ENCODE results near the gene SCAPER. TPM values are rescaled to one million over a fixed set of nuclear protein-coding genes. Genes with fewer than 3 reads are reported as not detected.

The SCAPER gene
- total and polyA plus RNA-seq, 2 of the 4 experiments (the other 2 are of a cell fraction) = 2.9 to 9.7 TPM

- H3K23ac ChIP-seq (ENCODE audit: low read depth, low read length) = no peak overlapping the region
- H2BK20ac ChIP-seq (ENCODE audit: low read depth, low read length) = no peak overlapping the region
- no peak overlapping the region for H2BK5ac ChIP-seq (ENCODE audit: low read depth, low read length, poor library complexity, severe bottlenecking)
- TF ChIP-seq RFX5 (IDR thresholded peaks at IDR 0.05; ENCODE audit: low read depth, low read length) = no peak
- no peak for TF ChIP-seq NFE2L2 (IDR thresholded peaks at IDR 0.05; ENCODE audit: low read depth, low read length)
- no peak for TF ChIP-seq FOS (IDR thresholded peaks at IDR 0.05; ENCODE audit: low read depth, low read length)
- TF ChIP-seq CHD1 (IDR thresholded peaks at IDR 0.05; ENCODE audit: low read depth, low read length) = no peak
- no peak for TF ChIP-seq SMC3 (IDR thresholded peaks at IDR 0.05; ENCODE audit: low read depth, low read length)
- TF ChIP-seq POLR2A (IDR thresholded peaks at IDR 0.05; ENCODE audit: low read depth, low read length) = no peak
- no peak for TF ChIP-seq RAD21 (IDR thresholded peaks at IDR 0.05; ENCODE audit: low read length)
- TF ChIP-seq USF2 (IDR thresholded peaks at IDR 0.05; ENCODE audit: low read depth, low read length) = no peak
- TF ChIP-seq BHLHE40 (IDR thresholded peaks at IDR 0.05; ENCODE audit: low read depth, low read length) = no peak
- no peak for TF ChIP-seq MAZ (IDR thresholded peaks at IDR 0.05; ENCODE audit: borderline replicate concordance, low read depth, low read length)
- no peak for TF ChIP-seq RCOR1 (IDR thresholded peaks at IDR 0.05; ENCODE audit: insufficient replicate concordance, low read length)
- no peaks in the 10 kb centered on the region for H3K9me3 ChIP-seq (ENCODE audit: control insufficient read depth, insufficient read depth, low read length)
- no peak overlapping the region for H2AK5ac ChIP-seq (ENCODE audit: low read depth, low read length)
- no peaks in the 10 kb centered on the region for H3K27me3 ChIP-seq (ENCODE audit: control insufficient read depth, insufficient read depth, low read length)
- H3K79me1 ChIP-seq (ENCODE audit: low read depth in 1 of 2, low read length in 2 of 2) = peaks cover 0 to 9% of the 10 kb centered on the region in 2 experiments; a peak in 1 of 4 replicates
- H2AK9ac ChIP-seq (replicated peaks; ENCODE audit: low read depth, low read length, poor library complexity) = no peak overlapping the region
- H3K4me1 ChIP-seq (ENCODE audit: control insufficient read depth, insufficient read depth, low read length) = no peaks in the 10 kb centered on the region
- no peak overlapping the region for H3K56ac ChIP-seq (ENCODE audit: extremely low read depth, insufficient read depth, low read length)
- dilution Hi-C loops (cut with HindIII; ENCODE audit: low sequenced_read_pairs, unreplicated experiment) (no loop called here), in situ Hi-C loops (cut with MboI; ENCODE audit: low sequenced_read_pairs) (loop anchor here (10.0 kb wide), 2 partner anchors 629 to 669 kb away; no protein-coding TSS in a partner anchor), intact Hi-C loops (cut with micrococcal nuclease) (no loop called here)
- no peak overlapping the region for H3K9ac ChIP-seq (ENCODE audit: low read depth, low read length)
- H4K8ac ChIP-seq (ENCODE audit: low read depth in 2 of 2, low read length in 2 of 2) = no peak overlapping the region
- no peaks in the 10 kb centered on the region for H4K20me1 ChIP-seq (ENCODE audit: insufficient read depth, low read length)
- H3K27ac ChIP-seq (ENCODE audit: insufficient read depth, low read length) = no peak overlapping the region
- CTCF ChIA-PET = no interaction called here
- WGBS, 2 experiments (ENCODE audit: extremely low coverage in 2 of 2, insufficient read length in 1 of 2) = 100% methylated on average over 2 of the region's 2 CpGs; no CpG with 5 or more reads in 1 of the 2 experiments
- no peak overlapping the region for H2AFZ ChIP-seq (replicated peaks; ENCODE audit: low read length, poor library complexity)
- POLR2A ChIA-PET (ENCODE audit: unreplicated experiment) = no interaction called here
- no peak overlapping the region for H3K4ac ChIP-seq (ENCODE audit: low read depth, low read length)
- H3K4me3 ChIP-seq (ENCODE audit: insufficient read depth, low read depth, low read length) = no peak overlapping the region
- BruUV-seq (replicated peaks) = no TSS peak
- no peaks in the 10 kb centered on the region; the same call in 1 of the 2 replicates for H3K9me1 ChIP-seq (ENCODE audit: insufficient read depth, low read length)
- H4K91ac ChIP-seq (ENCODE audit: insufficient read depth, low read depth, low read length) = no peak overlapping the region
- H3K4me2 ChIP-seq (ENCODE audit: low read depth, low read length) = no peak overlapping the region
- H3K14ac ChIP-seq (replicated peaks; ENCODE audit: low read depth, low read length) = no peak overlapping the region
- H3K36me3 ChIP-seq (ENCODE audit: control insufficient read depth, insufficient read depth, low read length) = no peaks in the 10 kb centered on the region
- no peak overlapping the region for H3K18ac ChIP-seq (ENCODE audit: low read depth, low read length)
- no peak for DNase-seq
- no peak overlapping the region for H2BK15ac ChIP-seq (ENCODE audit: low read depth, low read length)
- no peak overlapping the region for H2BK120ac ChIP-seq (ENCODE audit: low read depth, low read length)
- H4K5ac ChIP-seq (ENCODE audit: low read depth, low read length) = no peak overlapping the region
- no peak for ATAC-seq (ENCODE audit: low read depth)
These were observed 41.4 kb downstream of the SCAPER start for GRCh38 chr15:76863693-76864092.
